NCI-H146 (cell line): ENCODE measurements around the gene HYI.
A peak's percentile ranks its signal among the peaks of the same experiment; 100 is the strongest.
"Not testable (repeated sequence)": the region's sequence is repeated elsewhere in the genome, so short reads cannot be mapped to it uniquely, and the experiment has no call there.

Experiments
- DNase-seq: peaks from one replicate; lab custom pipeline; 2025; lab: John Stamatoyannopoulos, UW

The HYI gene

GRCh38 chr1:43427524-43427923, 26.2 kb downstream of the HYI start:
- DNase-seq: no peak

GRCh38 chr1:43426221-43426620, 27.5 kb downstream of the HYI start:
- DNase-seq: no peak

GRCh38 chr1:43425045-43425444, 28.7 kb downstream of the HYI start:
- DNase-seq: no peak

GRCh38 chr1:43423672-43424550, 29.8 kb downstream of the HYI start:
- DNase-seq: no peak

GRCh38 chr1:43422995-43423671, 30.6 kb downstream of the HYI start:
- DNase-seq: no peak

GRCh38 chr1:43421976-43422750, 31.6 kb downstream of the HYI start:
- no peak for DNase-seq

- no peak for DNase-seq
Observed at GRCh38 chr1:43421396-43421795, 32.3 kb downstream of the HYI start.

GRCh38 chr1:43420874-43421273, 32.9 kb downstream of the HYI start:
- DNase-seq: no peak

- DNase-seq: no peak
Observed at GRCh38 chr1:43419627-43420425, 33.9 kb downstream of the HYI start.

GRCh38 chr1:43418858-43419257, 34.9 kb downstream of the HYI start:
- DNase-seq: no peak

- DNase-seq: no peak
Observed at GRCh38 chr1:43415901-43416300, 37.8 kb downstream of the HYI start.

- DNase-seq: peak; percentile 45
Observed at GRCh38 chr1:43414634-43415223, 39.0 kb downstream of the HYI start.

- not testable (repeated sequence) for DNase-seq
Observed at GRCh38 chr1:43413426-43413825, 40.3 kb downstream of the HYI start.

GRCh38 chr1:43410571-43410970, 43.2 kb downstream of the HYI start:
- no peak for DNase-seq

GRCh38 chr1:43405876-43406234, 47.9 kb downstream of the HYI start:
- no peak for DNase-seq

- DNase-seq: no peak
Observed at GRCh38 chr1:43405219-43405875, 48.4 kb downstream of the HYI start.

- DNase-seq: no peak
Observed at GRCh38 chr1:43404353-43404752, 49.4 kb downstream of the HYI start.

GRCh38 chr1:43402089-43402865, 51.5 kb downstream of the HYI start:
- no peak for DNase-seq
